K562 (cell line): ENCODE data around the gene ISOC1. TPM values are rescaled to one million over a fixed set of nuclear protein-coding genes. Genes with fewer than 3 reads are reported as not detected.
A peak's percentile ranks its signal among the peaks of the same experiment; 100 is the strongest.

Experiments used
- BRF1 ChIP-seq: IDR thresholded peaks from 3 replicates; pipeline ENCODE4 v1.6.1; 2011; ENCODE audit warnings: borderline replicate concordance, mild to moderate bottlenecking; ENCODE audit not compliant: insufficient read length; ENCODE audit errors: extremely low read depth
- FOXJ2 ChIP-seq: fragments of 200-800 bp; sonication (Bioruptor generic); IDR thresholded peaks from 2 replicates; pipeline ENCODE4 v1.6.1; 2016; ENCODE audit warnings: missing genetic modification characterization, missing compliant biosample characterization
- GABPB1 ChIP-seq: sonication (generic); formaldehyde crosslinking; IDR thresholded peaks from 2 replicates; pipeline ENCODE4 v1.8.0; 2022; ENCODE audit warnings: mild to moderate bottlenecking, missing genetic modification reagents
- MEIS2 ChIP-seq: fragments of 450-650 bp; IDR thresholded peaks from 2 replicates; pipeline ENCODE4 v1.6.1; 2014; ENCODE audit warnings: mild to moderate bottlenecking; ENCODE audit not compliant: partially characterized antibody
- MYC ChIP-seq, 2 experiments: fragments of 250-450 bp in 1 of 2; sonication (Bioruptor Pico) in 1 of 2; IDR thresholded peaks; 2 replicates each; pipeline versions ENCODE4 v1.5.1 to v1.6.1; 2012 to 2021; ENCODE audit warnings: low read depth in 2 of 2, borderline replicate concordance in 1 of 2, improper control_type of control experiment in 1 of 2, low read length in 1 of 2, mild to moderate bottlenecking in 1 of 2, moderate library complexity in 1 of 2
- POLR2A ChIP-seq: fragments of 450-650 bp; conservative IDR thresholded peaks from 2 replicates; pipeline ENCODE4 v1.6.1; 2016
- POLR2H ChIP-seq: IDR thresholded peaks from 2 replicates; pipeline ENCODE4 v1.6.1; 2016; ENCODE audit warnings: missing genetic modification characterization, low read depth, mild to moderate bottlenecking, control low read depth, missing compliant biosample characterization, moderate library complexity
- RAD21 ChIP-seq, 2 experiments: fragments of 250-450 bp in 1 of 2; fragments of 450-650 bp in 1 of 2; sonication (Bioruptor Pico) in 1 of 2; formaldehyde crosslinking in 1 of 2; IDR thresholded peaks in 1 of 2; conservative IDR thresholded peaks in 1 of 2; 2 replicates each; pipeline versions ENCODE4 v1.4.0 to v1.8.0; 2020 to 2022; ENCODE audit warnings: mild to moderate bottlenecking in 2 of 2, moderate library complexity in 1 of 2
- RBFOX2 ChIP-seq: fragments of 200-400 bp; formaldehyde crosslinking; IDR thresholded peaks from 2 replicates; pipeline ENCODE4 v1.6.1; 2017; ENCODE audit warnings: low read depth, mild to moderate bottlenecking, low read length, moderate library complexity
- RBM39 ChIP-seq: fragments of 200-400 bp; formaldehyde crosslinking; optimal IDR thresholded peaks from 2 replicates; pipeline ENCODE3; 2018; ENCODE audit warnings: low read depth, low read length
- RFX1 ChIP-seq: fragments of 450-650 bp; IDR thresholded peaks from 2 replicates; pipeline ENCODE4 v1.6.1; 2016; ENCODE audit warnings: mild to moderate bottlenecking, moderate library complexity
- SAP30 ChIP-seq: fragments of 200-600 bp; sonication (generic); IDR thresholded peaks from 2 replicates; pipeline ENCODE4 v1.6.1; 2012; ENCODE audit warnings: borderline replicate concordance, low read depth, mild to moderate bottlenecking, moderate library complexity, low read length, control low read depth, inconsistent platforms; ENCODE audit not compliant: insufficient read depth, poor library complexity, severe bottlenecking
- polyA plus RNA-seq, 8 experiments: library from polyadenylated mRNA; depleted of rRNA in 4 of 8; stranded (reverse) in 5 of 8; unstranded in 3 of 8; fragments of >200 nt; fragmentation: Nextera tagmentation in 2 of 8; fragmentation: Illumina TruSeq in 1 of 8; extraction: Ambion mirVana in 2 of 8; extraction: Trizol in 1 of 8; gene quantifications; 2 replicates each; pipeline versions ENCODE4 v1.2.1 to v1.2.3, GENCODE V29; 2011 to 2014; ENCODE audit warnings: inconsistent platforms in 1 of 8, missing spikeins in 1 of 8
- total RNA-seq, 7 experiments: library from RNA; depleted of rRNA in 6 of 7; stranded (reverse); fragments of >200 nt in 6 of 7; fragmentation: Illumina TruSeq in 2 of 7; extraction: Trizol in 2 of 7; gene quantifications; 2 replicates each; pipeline versions ENCODE4 v1.2.1 to v1.2.3, GENCODE V29; 2011 to 2021; ENCODE audit warnings: low replicate concordance in 1 of 7
- TF ChIP-seq, protein P1 (sequence below): fragments of 250-450 bp; sonication (Bioruptor Pico); IDR thresholded peaks from 2 replicates; pipeline ENCODE4 v1.5.0; 2021
- TF ChIP-seq, protein P2 (sequence below), 2 experiments: fragments of 250-450 bp in 1 of 2; fragments of 450-650 bp in 1 of 2; sonication (Bioruptor Pico) in 1 of 2; IDR thresholded peaks; 2 replicates each; pipeline versions ENCODE4 v1.6.1 to v1.8.0; 2016 to 2021; ENCODE audit warnings: mild to moderate bottlenecking in 2 of 2, moderate library complexity in 2 of 2, missing compliant biosample characterization in 1 of 2, missing genetic modification characterization in 1 of 2
- TF ChIP-seq, protein P3 (sequence below): fragments of 250-450 bp; sonication (Bioruptor Pico); IDR thresholded peaks from 2 replicates; pipeline ENCODE4 v1.8.0; 2022; ENCODE audit warnings: inconsistent platforms, mild to moderate bottlenecking, moderate library complexity, borderline replicate concordance
- TF ChIP-seq, protein P4 (sequence below): sonication (generic); formaldehyde crosslinking; IDR thresholded peaks from 2 replicates; pipeline ENCODE4 v1.9.0; 2022; ENCODE audit warnings: mild to moderate bottlenecking, missing genetic modification reagents

ISOC1 gene
- total and polyA plus RNA-seq, 9 of the 15 experiments (the other 6 are each of a cell fraction or from before 2014, with no cell fraction given) = 14.0 to 67.9 (median 51.3) TPM

DNA sequence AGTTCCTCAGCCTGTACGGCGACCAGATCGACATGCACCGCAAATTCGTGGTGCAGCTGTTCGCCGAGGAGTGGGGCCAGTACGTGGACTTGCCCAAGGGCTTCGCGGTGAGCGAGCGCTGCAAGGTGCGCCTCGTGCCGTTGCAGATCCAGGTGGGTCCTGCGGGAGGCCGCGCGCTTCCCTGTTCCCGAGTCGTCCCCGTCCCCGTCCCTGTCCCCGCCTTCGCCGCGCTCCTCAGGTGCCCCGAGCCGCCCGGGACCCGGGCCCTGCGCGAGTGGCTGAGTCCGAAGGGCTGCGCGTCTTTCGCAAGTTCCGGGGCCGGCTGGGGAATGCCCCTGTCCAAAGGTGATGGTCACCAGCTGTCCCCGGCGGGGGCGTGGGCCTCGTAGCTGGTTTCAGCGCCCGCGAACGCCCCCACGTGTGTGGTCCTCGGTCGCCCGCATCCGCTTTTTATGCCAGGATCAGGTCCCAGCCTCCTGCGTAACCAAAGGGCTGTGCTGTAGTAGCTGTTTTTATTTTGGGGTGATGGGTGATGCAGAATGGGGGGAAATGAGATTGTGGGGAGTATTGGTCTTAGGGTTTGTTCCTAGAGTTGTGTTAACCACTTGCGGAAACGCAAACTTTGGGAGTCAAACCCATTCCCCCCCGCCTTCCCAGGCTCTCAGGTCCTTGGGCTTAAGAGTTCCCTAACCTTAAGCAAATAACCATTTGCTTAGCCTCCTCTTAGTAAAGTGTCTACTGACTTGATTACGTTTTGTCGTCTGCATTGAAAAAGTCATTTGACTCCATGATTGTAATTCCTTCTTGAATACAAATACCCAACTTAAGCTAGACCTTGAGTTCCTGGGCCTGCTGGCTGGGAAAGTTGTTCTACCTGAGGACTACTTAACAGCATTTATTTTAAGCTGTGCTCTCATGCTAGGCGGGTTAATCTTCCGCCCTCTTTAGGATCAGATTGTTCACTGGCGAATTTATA, 663 bp downstream of the ISOC1 start (continued):
- TF ChIP-seq POLR2H (tag) = no peak
- TF ChIP-seq, protein P1, sequence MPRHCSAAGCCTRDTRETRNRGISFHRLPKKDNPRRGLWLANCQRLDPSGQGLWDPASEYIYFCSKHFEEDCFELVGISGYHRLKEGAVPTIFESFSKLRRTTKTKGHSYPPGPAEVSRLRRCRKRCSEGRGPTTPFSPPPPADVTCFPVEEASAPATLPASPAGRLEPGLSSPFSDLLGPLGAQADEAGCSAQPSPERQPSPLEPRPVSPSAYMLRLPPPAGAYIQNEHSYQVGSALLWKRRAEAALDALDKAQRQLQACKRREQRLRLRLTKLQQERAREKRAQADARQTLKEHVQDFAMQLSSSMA (CRISPR knock-in tag) = 0 out of 2 replicates have a peak, but pooled peaks have one; percentile 52
- TF ChIP-seq, protein P2, sequence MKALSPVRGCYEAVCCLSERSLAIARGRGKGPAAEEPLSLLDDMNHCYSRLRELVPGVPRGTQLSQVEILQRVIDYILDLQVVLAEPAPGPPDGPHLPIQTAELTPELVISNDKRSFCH (CRISPR knock-in tag; IDR thresholded peaks at IDR 0.05) = no peak
- TF ChIP-seq, protein P2 (tag; IDR thresholded peaks at IDR 0.05) = 0 out of 2 replicates have a peak, but pooled peaks have one; percentile 3
- peak; percentile 53 for TF ChIP-seq SAP30
- peak; percentile 23; the same call in 1 of the 2 replicates for TF ChIP-seq MYC (IDR thresholded peaks at IDR 0.05; ENCODE audit: low read depth, low read length)
- peak; percentile 67; the same call in 1 of the 2 replicates for TF ChIP-seq MYC (CRISPR knock-in tag; IDR thresholded peaks at IDR 0.05; ENCODE audit: borderline replicate concordance, low read depth)
- TF ChIP-seq BRF1 = no peak
- TF ChIP-seq RBM39 = no peak
- no peak for TF ChIP-seq RFX1
- TF ChIP-seq FOXJ2 = no peak
- TF ChIP-seq, protein P3, sequence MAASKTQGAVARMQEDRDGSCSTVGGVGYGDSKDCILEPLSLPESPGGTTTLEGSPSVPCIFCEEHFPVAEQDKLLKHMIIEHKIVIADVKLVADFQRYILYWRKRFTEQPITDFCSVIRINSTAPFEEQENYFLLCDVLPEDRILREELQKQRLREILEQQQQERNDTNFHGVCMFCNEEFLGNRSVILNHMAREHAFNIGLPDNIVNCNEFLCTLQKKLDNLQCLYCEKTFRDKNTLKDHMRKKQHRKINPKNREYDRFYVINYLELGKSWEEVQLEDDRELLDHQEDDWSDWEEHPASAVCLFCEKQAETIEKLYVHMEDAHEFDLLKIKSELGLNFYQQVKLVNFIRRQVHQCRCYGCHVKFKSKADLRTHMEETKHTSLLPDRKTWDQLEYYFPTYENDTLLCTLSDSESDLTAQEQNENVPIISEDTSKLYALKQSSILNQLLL (CRISPR knock-in tag) = no peak
- TF ChIP-seq GABPB1 = peak; percentile 45; the same call in 1 of the 2 replicates
- TF ChIP-seq RAD21 (CRISPR knock-in tag; conservative IDR thresholded peaks at IDR 0.05 in 1 of 2, IDR thresholded peaks at IDR 0.05 in 1 of 2) = peak; percentile 24 to 25; a peak in 2 of 4 replicates
- peak; percentile 59 for TF ChIP-seq RBFOX2
- TF ChIP-seq MEIS2 = peak; percentile 18
- TF ChIP-seq POLR2A = no peak
- TF ChIP-seq, protein P4, sequence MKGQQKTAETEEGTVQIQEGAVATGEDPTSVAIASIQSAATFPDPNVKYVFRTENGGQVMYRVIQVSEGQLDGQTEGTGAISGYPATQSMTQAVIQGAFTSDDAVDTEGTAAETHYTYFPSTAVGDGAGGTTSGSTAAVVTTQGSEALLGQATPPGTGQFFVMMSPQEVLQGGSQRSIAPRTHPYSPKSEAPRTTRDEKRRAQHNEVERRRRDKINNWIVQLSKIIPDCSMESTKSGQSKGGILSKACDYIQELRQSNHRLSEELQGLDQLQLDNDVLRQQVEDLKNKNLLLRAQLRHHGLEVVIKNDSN (CRISPR knock-in tag) = peak; percentile 36; the same call in 1 of the 2 replicates
